B cell (primary cell): ENCODE measurements around the gene ERVH48-1. TPM values are rescaled to one million over a fixed set of nuclear protein-coding genes. Genes with fewer than 3 reads are reported as not detected.
A peak's percentile ranks its signal among the peaks of the same experiment; 100 is the strongest.

Experiments used
- ATAC-seq: fragments of 200-7000 bp; cut with Tn5 transposase; one replicate; pipeline ENCODE4 v1.10.0; 2021; ENCODE audit warnings: low read depth, mild to moderate bottlenecking, moderate number of reproducible peaks, moderate library complexity
- CTCF ChIA-PET: fragments of 350-600 bp; sonication (Branson Sonifier 250); formaldehyde crosslinking; loops from one replicate; lab custom pipeline; 2021; ENCODE audit warnings: antibody characterized with exemption, inconsistent platforms; lab: Charles Lee
- POLR2A ChIA-PET: fragments of 350-600 bp; sonication (Branson Sonifier 250); formaldehyde crosslinking; loops from one replicate; lab custom pipeline; 2021; ENCODE audit warnings: antibody characterized with exemption; lab: Charles Lee
- DNase-seq: peaks from one replicate; pipeline ENCODE4 v3.0.0; 2013
- H2AFZ ChIP-seq: 2 replicates; pipeline ENCODE4 v1.6.1; 2012; ENCODE audit warnings: mild to moderate bottlenecking, low read depth, low read length; ENCODE audit not compliant: insufficient read depth, poor library complexity, severe bottlenecking
- H3K27ac ChIP-seq, 2 donors: 1 replicate in 1 of 2; 2 replicates in 1 of 2; pipeline ENCODE4 v1.5.1; 2012 to 2013; ENCODE audit warnings: low read length in 2 of 2, mild to moderate bottlenecking in 2 of 2, moderate library complexity in 1 of 2
- H3K27me3 ChIP-seq, 4 experiments: fragments of 200-600 bp in 1 of 4; sonication (generic) in 1 of 4; replicated peaks in 1 of 4; 1 replicate in 2 of 4; 2 replicates in 2 of 4; pipeline versions ENCODE4 v1.6.1 to v1.7.0; 2013 to 2016; ENCODE audit warnings: low read length in 3 of 4, mild to moderate bottlenecking in 2 of 4, mixed read lengths in 1 of 4, moderate library complexity in 1 of 4; ENCODE audit not compliant: insufficient read depth in 4 of 4, control insufficient read depth in 3 of 4; ENCODE audit errors: control extremely low read depth in 1 of 4
- H3K36me3 ChIP-seq, 2 experiments: replicated peaks in 1 of 2; 1 replicate in 1 of 2; 2 replicates in 1 of 2; pipeline versions ENCODE4 v1.6.1 to v1.7.1; 2013; ENCODE audit warnings: low read length in 1 of 2; ENCODE audit not compliant: insufficient read depth in 2 of 2, control insufficient read depth in 1 of 2; ENCODE audit errors: control extremely low read depth in 1 of 2, extremely low read depth in 1 of 2
- H3K4me1 ChIP-seq, 2 donors: fragments of 200-600 bp in 1 of 2; sonication (generic) in 1 of 2; 1 replicate in 1 of 2; 2 replicates in 1 of 2; pipeline versions ENCODE4 v1.5.1 to v1.6.1; 2013 to 2017; ENCODE audit warnings: low read length in 2 of 2; ENCODE audit not compliant: control insufficient read depth in 2 of 2, insufficient read depth in 2 of 2
- H3K4me2 ChIP-seq: replicated peaks from 2 replicates; pipeline ENCODE3; 2012; ENCODE audit warnings: mild to moderate bottlenecking, low read depth, low read length; ENCODE audit not compliant: poor library complexity, severe bottlenecking
- H3K4me3 ChIP-seq, 5 experiments: fragments of 200-600 bp in 1 of 5; sonication (generic) in 1 of 5; 1 replicate in 3 of 5; 2 replicates in 2 of 5; pipeline versions ENCODE4 v1.5.1 to v1.7.0; 2011 to 2016; ENCODE audit warnings: low read length in 4 of 5, mild to moderate bottlenecking in 4 of 5, low read depth in 2 of 5, control low read depth in 1 of 5, moderate library complexity in 1 of 5; ENCODE audit not compliant: insufficient read depth in 1 of 5; ENCODE audit errors: control extremely low read depth in 1 of 5, extremely low read depth in 1 of 5
- H3K79me2 ChIP-seq: fragments of 200-600 bp; sonication (generic); one replicate; pipeline ENCODE4 v1.6.0; 2016; ENCODE audit warnings: low read length; ENCODE audit not compliant: control insufficient read depth, insufficient read depth
- H3K9ac ChIP-seq: fragments of 200-600 bp; sonication (generic); 2 replicates; pipeline ENCODE4 v1.6.1; 2017; ENCODE audit warnings: mild to moderate bottlenecking, low read length, moderate library complexity
- H3K9me3 ChIP-seq, 3 donors: one replicate each; pipeline versions ENCODE4 v1.6.1 to v1.7.1; 2013; ENCODE audit warnings: low read length in 2 of 3; ENCODE audit not compliant: control insufficient read depth in 2 of 3, insufficient read depth in 1 of 3; ENCODE audit errors: control extremely low read depth in 1 of 3
- H4K20me1 ChIP-seq: 2 replicates; pipeline ENCODE4 v1.6.0; 2012; ENCODE audit warnings: mild to moderate bottlenecking, low read length; ENCODE audit not compliant: insufficient read depth, control insufficient read depth, poor library complexity, severe bottlenecking
- H3K27ac Mint-ChIP-seq: one replicate; pipeline ENCODE4 v1.8.0; 2021; ENCODE audit warnings: mixed read lengths
- H3K27me3 Mint-ChIP-seq: one replicate; pipeline ENCODE4 v1.8.0; 2021; ENCODE audit warnings: mixed read lengths
- H3K4me1 Mint-ChIP-seq: one replicate; pipeline ENCODE4 v1.8.0; 2021; ENCODE audit warnings: mixed read lengths
- H3K4me3 Mint-ChIP-seq: one replicate; pipeline ENCODE4 v1.8.0; 2021; ENCODE audit warnings: mixed read lengths
- H3K9me3 Mint-ChIP-seq: one replicate; pipeline ENCODE4 v1.8.0; 2022; ENCODE audit warnings: mixed read lengths; ENCODE audit not compliant: insufficient read depth
- EZH2 ChIP-seq: IDR thresholded peaks from 2 replicates; pipeline ENCODE4 v1.6.1; 2012; ENCODE audit warnings: borderline replicate concordance, low read depth, mild to moderate bottlenecking, moderate library complexity, low read length; ENCODE audit not compliant: insufficient read depth, poor library complexity, severe bottlenecking
- WGBS: methylation state at CpG from one replicate; pipeline ENCODE4 v1.1.5; 2013; ENCODE audit warnings: missing lambda C conversion rate; ENCODE audit not compliant: insufficient coverage; 5-methylcytosine and 5-hydroxymethylcytosine counted together
- intact Hi-C: fragments of 100-400 bp; cut with micrococcal nuclease; formaldehyde crosslinking; loops from one replicate; pipeline ENCODE4 v1.10.0; 2022
- polyA plus RNA-seq: library from polyadenylated mRNA; depleted of rRNA; stranded (reverse); fragments of >200 nt; gene quantifications from 2 replicates; pipeline ENCODE4 v1.2.3, GENCODE V29; 2012
- total RNA-seq, 2 donors: library from RNA; stranded (reverse); fragments of 120-200 nt in 1 of 2; gene quantifications; 1 replicate in 1 of 2; 2 replicates in 1 of 2; pipeline versions ENCODE4 v1.2.3 to v1.2.4, GENCODE V29; 2013 to 2022
- TF ChIP-seq, protein P1 (sequence below): fragments of 200-600 bp; IDR thresholded peaks from one replicate; pipeline ENCODE4 v1.8.0; 2022; ENCODE audit warnings: antibody characterized with exemption, mild to moderate bottlenecking

ERVH48-1 gene
- total and polyA plus RNA-seq, 2 donors (not counting 1 experiment from before 2014, with no cell fraction given), result not detected

DNA sequence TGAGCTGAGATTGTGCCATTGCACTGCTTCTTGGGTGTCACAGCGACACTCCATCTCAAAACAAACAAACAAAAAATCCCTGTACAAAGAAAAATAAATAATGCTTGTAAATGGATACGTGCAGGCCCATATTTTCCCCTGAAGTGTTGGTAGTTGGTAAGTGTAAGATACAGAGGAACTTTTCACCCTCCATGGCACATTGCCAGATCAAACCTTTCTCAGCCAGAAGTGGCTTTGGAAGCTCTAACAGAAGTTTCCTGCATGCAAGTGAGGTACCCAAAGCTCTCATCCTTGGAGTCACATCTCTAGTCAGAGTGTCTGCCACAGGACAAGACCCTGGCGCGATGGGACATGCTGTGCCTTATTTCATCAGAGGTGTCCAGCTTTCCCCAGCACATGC lies 25.0 kb downstream of the ERVH48-1 start:
- Histone ChIP-seq H3K27me3 (no peaks in the 10 kb centered on the region), H3K4me2 (no peak overlapping the region), H3K4me1 (no peaks in the 10 kb centered on the region), H4K20me1 (peaks cover 19% of the 10 kb centered on the region), H3K27ac (no peak overlapping the region), H3K79me2 (peaks cover 48% of the 10 kb centered on the region), H3K9me3 (no peaks in the 10 kb centered on the region), H3K36me3 (peaks cover 6 to 61% of the 10 kb centered on the region in 2 experiments), H2AFZ (no peak overlapping the region), H3K9ac (no peak overlapping the region), H3K4me3 (no peak overlapping the region)
- no peak overlapping the region for H3K27ac Mint-ChIP-seq
- H3K27me3 Mint-ChIP-seq, result no peaks in the 10 kb centered on the region
- H3K9me3 Mint-ChIP-seq, result no peaks in the 10 kb centered on the region
- intact Hi-C loops, result no loop called here
- H3K4me3 Mint-ChIP-seq, result no peak overlapping the region
- CTCF ChIA-PET, result no interaction called here
- DNase-seq, result no peak
- 100% methylated on average over 2 of the region's 4 CpGs for WGBS
- ATAC-seq, result no peak
- TF ChIP-seq, protein P1, sequence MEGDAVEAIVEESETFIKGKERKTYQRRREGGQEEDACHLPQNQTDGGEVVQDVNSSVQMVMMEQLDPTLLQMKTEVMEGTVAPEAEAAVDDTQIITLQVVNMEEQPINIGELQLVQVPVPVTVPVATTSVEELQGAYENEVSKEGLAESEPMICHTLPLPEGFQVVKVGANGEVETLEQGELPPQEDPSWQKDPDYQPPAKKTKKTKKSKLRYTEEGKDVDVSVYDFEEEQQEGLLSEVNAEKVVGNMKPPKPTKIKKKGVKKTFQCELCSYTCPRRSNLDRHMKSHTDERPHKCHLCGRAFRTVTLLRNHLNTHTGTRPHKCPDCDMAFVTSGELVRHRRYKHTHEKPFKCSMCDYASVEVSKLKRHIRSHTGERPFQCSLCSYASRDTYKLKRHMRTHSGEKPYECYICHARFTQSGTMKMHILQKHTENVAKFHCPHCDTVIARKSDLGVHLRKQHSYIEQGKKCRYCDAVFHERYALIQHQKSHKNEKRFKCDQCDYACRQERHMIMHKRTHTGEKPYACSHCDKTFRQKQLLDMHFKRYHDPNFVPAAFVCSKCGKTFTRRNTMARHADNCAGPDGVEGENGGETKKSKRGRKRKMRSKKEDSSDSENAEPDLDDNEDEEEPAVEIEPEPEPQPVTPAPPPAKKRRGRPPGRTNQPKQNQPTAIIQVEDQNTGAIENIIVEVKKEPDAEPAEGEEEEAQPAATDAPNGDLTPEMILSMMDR, result no peak
- TF ChIP-seq EZH2, result no peak
- POLR2A ChIA-PET, result no interaction called here
- no peaks in the 10 kb centered on the region for H3K4me1 Mint-ChIP-seq

DNA sequence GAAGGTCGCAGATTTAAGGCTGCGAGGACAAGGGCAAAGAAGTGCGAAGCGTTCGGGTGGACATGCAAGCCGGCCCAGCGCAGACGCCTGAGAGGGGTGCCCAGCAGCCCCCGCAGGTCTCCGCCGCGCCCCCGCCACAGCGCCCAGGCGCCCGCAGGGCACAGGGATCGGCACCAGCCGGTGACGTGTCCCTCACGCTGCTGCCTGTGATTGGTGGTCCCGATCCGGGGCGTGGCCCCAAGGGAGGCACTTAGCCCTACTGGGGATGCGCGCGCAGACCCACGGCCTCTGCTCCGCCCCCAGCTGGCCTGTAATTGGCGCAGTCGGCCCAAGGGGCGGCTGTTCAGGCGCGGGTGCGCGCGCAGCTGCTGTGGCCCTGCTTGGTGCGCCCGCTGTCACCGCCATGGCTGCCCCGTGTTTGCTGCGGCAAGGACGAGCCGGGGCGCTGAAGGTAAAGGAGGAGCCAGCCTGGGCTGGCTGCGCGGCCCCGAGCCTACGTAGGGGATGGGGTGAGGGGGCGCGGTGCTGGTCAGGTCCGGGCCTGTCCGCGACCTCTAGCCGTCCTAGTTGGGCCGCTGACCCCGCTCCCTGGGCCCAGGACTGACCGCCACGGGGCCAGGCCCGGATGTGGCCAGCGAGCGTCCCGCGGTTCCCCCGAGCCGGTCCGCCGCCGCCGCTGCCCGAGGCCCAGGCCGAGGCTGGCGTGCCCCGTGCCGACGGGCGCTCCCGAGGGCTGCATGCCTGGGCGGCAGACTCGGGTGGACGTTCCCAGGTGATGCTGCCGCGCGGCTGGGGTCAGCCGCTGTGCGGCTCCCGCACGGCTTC lies 32.3 kb downstream of the ERVH48-1 start, which contains the start of gene NDUFV3:
TSS of gene NDUFV3 (plus strand) at position 379 of the 825 bp plus-strand sequence. CDS start at position 404, 25 bp downstream.
- peaks cover 10% of the 10 kb centered on the region for H3K4me1 Mint-ChIP-seq
- H3K4me3 Mint-ChIP-seq, result peak within 1 kb of the TSS; percentile 94
- ATAC-seq (peak; percentile 97), DNase-seq (peak; percentile 100)
- Histone ChIP-seq H3K9ac (peak within 1 kb of the TSS; percentile 97), H3K4me1 (peaks cover 7 to 11% of the 10 kb centered on the region in 2 donors), H2AFZ (peak within 1 kb of the TSS; percentile 100), H3K9me3 (no peaks in the 10 kb centered on the region), H3K79me2 (peaks cover 30% of the 10 kb centered on the region), H4K20me1 (peaks cover 2% of the 10 kb centered on the region), H3K27ac (peak within 1 kb of the TSS; percentile 80 to 96), H3K27me3 (no peaks in the 10 kb centered on the region), H3K4me3 (peak within 1 kb of the TSS; percentile 68 to 83 (median 70)), H3K4me2 (peak within 1 kb of the TSS; percentile 84), H3K36me3 (peaks cover 6 to 9% of the 10 kb centered on the region in 2 experiments)
- H3K27ac Mint-ChIP-seq, result peak within 1 kb of the TSS; percentile 95
- no peaks in the 10 kb centered on the region for H3K9me3 Mint-ChIP-seq
- intact Hi-C loops, result loop anchor here (1.0 to 5.0 kb wide), 3 partner anchors 14 to 1119 kb away; partner anchors contain the start of genes TRAPPC10 and WDR4
- ChIA-PET CTCF (interaction anchor here (1.2 to 1.3 kb wide), 2 partner anchors 11 to 22 kb away, joined by 3 read pairs; no protein-coding TSS in a partner anchor), POLR2A (interaction anchor here (0.7 to 1.6 kb wide), 3 partner anchors 13 to 1014 kb away, joined by 3 to 9 read pairs (median 5); partner anchors contain the start of gene PRDM15)
- no peak for TF ChIP-seq EZH2
- TF ChIP-seq, protein P1, result no peak
- H3K27me3 Mint-ChIP-seq, result no peaks in the 10 kb centered on the region
- under 1% methylated on average over 87 of the region's 87 CpGs for WGBS
